Coronary artery (tissue), 2 donors: Measurements from ENCODE around the gene MAP4K4.

Experiments used
- DNase-seq: peaks from one replicate; pipeline ENCODE4 v3.0.0-alpha.2; 2017; ENCODE audit warnings: low spot score
- H3K27ac ChIP-seq, 2 donors: fragments of 200-600 bp; sonication (generic); one replicate each; pipeline ENCODE4 v1.5.1; 2016 to 2019
- H3K4me3 ChIP-seq: fragments of 200-600 bp; sonication (generic); 2 replicates; pipeline ENCODE4 v1.5.1; 2016; ENCODE audit warnings: mild to moderate bottlenecking, moderate library complexity
- TF ChIP-seq, protein P1 (sequence below): fragments of 200-600 bp; sonication (generic); IDR thresholded peaks from one replicate; pipeline ENCODE4 v1.5.1; 2019; ENCODE audit warnings: antibody characterized with exemption

The MAP4K4 gene

DNA sequence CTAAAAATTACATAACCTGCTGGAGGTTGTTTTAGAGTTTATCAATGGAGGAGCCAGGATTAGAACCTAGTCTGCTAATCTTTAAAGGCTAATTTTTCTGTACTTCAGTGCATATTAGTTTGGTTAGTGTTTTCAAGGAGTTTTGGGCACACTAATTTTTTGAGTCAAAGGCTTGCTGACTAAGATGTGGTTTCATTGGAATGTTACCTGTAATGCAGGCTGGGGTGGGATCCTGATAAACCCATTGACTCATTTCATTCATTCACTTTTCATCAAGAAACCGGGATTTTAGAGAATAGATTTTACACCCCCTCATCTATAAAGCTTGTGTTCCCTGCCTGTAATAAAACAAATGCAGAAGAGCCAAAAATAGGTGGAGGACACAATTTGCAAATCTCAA is 202.4 kb downstream of the MAP4K4 start:
- DNase-seq: no peak
- Histone ChIP-seq H3K4me3 (no peak overlapping the region), H3K27ac (no peak overlapping the region)
- TF ChIP-seq, protein P1, sequence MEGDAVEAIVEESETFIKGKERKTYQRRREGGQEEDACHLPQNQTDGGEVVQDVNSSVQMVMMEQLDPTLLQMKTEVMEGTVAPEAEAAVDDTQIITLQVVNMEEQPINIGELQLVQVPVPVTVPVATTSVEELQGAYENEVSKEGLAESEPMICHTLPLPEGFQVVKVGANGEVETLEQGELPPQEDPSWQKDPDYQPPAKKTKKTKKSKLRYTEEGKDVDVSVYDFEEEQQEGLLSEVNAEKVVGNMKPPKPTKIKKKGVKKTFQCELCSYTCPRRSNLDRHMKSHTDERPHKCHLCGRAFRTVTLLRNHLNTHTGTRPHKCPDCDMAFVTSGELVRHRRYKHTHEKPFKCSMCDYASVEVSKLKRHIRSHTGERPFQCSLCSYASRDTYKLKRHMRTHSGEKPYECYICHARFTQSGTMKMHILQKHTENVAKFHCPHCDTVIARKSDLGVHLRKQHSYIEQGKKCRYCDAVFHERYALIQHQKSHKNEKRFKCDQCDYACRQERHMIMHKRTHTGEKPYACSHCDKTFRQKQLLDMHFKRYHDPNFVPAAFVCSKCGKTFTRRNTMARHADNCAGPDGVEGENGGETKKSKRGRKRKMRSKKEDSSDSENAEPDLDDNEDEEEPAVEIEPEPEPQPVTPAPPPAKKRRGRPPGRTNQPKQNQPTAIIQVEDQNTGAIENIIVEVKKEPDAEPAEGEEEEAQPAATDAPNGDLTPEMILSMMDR: no peak

DNA sequence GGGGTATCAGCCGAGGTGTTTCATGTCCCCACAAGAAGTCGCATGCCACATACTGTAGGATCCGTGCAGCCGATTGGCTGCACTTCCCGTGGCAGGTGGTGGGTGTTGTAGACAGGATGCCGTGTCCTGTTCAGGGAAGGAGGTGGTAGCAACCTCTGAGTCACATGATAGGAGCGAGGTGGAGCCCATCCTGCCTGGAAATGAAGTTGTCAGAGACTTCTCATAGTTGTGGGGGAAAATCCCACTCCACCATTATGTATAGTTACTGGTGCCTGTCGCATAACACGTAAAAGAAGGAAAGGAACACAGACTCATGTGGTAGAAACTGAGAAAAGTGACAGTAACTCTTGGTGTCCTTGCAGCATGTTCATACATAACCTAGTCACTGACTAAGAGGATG is 202.9 kb downstream of the MAP4K4 start:
- DNase-seq: no peak
- H3K27ac ChIP-seq: no peak overlapping the region
- no peak overlapping the region for H3K4me3 ChIP-seq
- TF ChIP-seq, protein P1: no peak

DNA sequence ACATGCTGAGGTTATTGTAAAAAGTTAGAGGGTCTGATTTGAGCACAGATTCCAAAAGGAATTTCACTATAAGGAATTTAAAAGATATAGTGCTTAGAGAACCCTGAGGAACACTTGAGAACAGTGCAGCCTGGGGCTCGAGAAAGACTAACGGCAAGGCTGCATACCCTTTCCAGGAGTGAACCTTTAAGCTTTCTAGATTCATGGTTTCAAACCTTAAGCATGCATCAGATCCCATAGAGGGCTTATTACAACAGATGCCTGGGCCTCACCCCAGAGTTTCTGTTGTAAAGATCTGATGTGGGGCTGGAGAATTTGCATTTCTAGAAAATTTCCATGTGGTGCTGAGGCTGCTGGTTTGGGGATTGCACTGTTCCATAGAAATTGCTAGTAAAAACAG is 203.7 kb downstream of the MAP4K4 start:
- Histone ChIP-seq H3K4me3 (no peak overlapping the region), H3K27ac (no peak overlapping the region)
- DNase-seq: no peak
- TF ChIP-seq, protein P1: no peak

DNA sequence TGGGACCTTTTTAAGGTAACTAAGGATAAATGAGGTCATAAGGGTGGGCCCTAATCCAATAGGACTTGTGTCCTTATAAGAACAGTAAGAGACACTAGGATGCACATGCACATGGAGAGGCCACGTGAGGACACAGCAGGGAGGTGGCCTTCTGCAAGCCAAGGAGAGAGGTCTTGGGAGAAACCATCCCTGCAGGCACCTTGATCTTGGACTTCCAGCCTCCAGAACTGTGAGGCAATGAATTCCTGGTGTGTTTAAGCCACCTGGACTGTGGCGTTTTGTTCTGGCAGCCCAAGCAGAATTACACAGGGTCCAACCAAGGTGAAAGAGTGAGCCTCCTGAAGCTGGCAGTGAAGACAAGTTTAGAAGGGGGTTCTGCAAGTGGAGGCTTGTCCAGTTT is 204.7 kb downstream of the MAP4K4 start:
- TF ChIP-seq, protein P1: no peak
- H3K27ac ChIP-seq: no peak overlapping the region
- no peak overlapping the region for H3K4me3 ChIP-seq
- no peak for DNase-seq

DNA sequence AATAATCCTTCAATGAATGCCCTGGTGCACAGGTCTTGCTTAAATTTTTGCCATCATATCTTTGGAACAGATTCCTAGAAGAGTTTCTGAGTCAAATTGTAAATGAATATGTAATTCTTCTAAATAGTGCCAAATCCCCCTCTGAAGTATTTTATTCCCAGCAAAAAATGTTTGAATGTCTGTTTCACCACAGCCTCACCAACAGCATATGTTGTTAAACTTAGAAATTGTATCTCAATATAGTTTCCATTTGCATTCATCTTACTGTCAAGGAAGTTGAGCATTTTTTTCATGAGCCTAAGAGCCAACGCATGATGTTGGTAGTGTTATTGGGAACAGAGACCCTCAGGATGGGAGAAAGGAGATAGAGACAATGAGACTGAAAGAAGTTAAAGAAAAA is 207.4 kb downstream of the MAP4K4 start:
- H3K27ac ChIP-seq: no peak overlapping the region
- TF ChIP-seq, protein P1: no peak
- DNase-seq: no peak
- H3K4me3 ChIP-seq: no peak overlapping the region

DNA sequence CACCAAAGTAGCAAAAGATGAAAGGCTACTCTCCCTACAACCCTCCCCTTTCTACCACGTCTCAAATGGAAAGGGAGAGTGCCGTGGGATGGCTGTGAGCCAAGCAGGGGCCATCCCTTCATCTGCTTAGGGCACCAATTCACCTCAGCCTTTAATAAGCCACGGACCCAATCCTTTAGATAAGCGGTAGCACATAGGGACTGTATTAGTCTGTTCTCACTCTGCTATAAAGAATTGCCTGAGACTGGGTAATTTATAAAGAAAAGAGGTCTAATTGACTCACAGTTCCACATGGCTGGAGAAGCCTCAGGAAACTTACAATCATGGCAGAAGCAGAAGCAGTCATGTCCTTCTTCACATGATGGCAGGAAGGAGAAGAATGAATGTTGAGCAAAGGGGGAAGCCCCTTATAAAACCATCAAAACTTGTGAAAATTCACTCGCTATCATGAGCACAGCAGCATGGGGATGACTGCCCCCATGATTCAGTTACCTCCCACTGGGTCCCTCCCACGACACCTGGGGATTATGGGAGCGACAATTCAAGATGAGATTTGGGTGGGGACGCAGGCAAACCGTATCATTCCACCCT is 208.3 kb downstream of the MAP4K4 start:
- TF ChIP-seq, protein P1: no peak
- Histone ChIP-seq H3K4me3 (no peak overlapping the region), H3K27ac (no peak overlapping the region)
- DNase-seq: no peak

DNA sequence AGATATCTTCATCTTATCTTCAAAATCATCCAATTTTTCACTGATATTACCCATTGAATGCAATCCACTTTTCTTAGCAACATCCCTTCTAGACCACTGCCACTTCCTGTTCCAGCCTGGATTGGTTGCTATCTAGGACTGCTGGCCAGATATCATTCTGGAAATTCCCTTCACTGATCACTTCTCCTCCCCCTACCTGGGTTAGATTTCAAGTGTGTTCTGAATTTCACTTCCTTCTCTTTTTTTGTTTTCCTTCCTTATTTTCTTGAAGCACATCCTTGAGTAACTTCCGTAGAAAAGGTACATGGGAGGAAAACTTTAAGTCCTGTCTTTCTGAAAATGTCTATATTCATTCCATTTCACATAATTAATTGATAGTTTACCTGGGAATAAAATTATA is 212.3 kb downstream of the MAP4K4 start:
- DNase-seq: no peak
- H3K4me3 ChIP-seq: no peak overlapping the region
- TF ChIP-seq, protein P1: no peak
- no peak overlapping the region for H3K27ac ChIP-seq
